ENCODE measurements around the gene PTPRC.

Gene PTPRC

DNA sequence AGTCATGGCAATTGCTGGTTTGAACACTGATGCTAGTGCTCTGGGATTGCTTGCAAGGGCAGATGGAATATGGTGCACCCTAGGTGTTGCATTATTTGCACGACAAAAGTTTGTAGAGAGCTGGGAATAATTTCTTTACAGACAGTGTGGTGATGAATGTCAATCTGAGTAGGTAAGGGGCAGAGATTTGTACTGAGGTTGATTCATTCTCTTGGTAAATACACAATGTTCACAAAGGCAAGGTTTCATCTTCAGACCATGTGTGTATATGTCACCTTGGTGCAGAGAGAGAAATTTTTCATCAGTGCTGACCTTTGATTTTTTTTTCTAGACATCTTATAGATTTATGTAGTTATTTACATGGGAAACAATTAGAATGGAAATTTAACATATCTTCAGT, 5.0 kb downstream of the PTPRC start:
- DNase-seq (ENCODE audit: low spot score) = no peak

GRCh38 chr1:198647055-198647454, 8.2 kb downstream of the PTPRC start:
- no peak for DNase-seq (ENCODE audit: low spot score)

- DNase-seq (ENCODE audit: low spot score) = no peak
Observed at GRCh38 chr1:198648592-198648991, 9.8 kb downstream of the PTPRC start.

DNA sequence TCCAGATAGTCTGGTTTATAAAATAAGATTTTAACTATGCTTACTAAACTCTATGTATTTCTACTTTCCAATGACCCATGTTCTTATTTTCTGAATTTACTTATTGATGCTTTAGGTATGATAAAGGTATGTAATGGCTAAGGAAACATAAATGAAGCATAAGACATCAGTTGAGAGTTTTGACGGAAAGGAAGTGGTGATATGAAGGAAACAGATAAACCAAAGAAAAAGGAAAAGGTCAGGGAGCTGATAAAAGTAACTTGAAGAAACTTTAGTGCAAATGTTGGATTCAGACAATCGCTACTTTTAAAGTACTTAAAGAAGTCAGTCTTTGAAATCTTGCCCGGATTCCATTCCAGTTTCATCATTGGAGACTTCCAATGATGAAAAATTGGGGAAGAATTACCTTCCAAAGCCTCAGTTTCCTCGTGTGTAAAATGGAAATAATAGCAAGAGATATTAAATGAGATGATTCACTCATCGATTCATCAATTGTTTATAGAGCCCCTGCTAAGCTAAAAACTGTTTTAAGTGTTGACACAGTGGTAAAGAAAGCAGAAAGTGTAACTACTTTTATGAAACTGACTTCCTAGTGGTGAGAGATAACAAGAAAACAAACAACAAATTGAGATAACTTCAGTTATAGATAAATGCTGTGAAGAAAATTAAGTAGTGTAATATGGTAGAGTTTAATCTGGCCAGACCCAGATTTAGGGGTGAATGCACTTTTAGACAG, 10.6 kb downstream of the PTPRC start:
- no peak for DNase-seq (ENCODE audit: low spot score)

DNA sequence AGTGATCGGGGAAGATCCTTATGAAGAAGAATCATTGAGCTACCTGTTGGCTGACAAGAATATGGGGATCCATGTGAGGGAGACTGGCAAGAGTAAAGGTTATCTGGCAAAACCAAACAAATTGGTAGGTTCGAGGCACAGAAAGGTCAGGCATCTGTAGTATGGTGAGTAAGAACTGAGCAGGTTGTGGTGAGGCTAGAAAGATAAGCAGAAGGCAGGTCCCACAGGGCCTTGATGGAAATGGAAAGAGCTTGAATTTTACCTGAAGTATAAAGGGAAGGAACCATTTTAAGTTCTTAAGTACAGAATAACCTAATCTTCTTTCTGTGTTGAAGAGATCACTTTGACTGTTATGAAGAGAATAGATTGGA, 11.1 kb downstream of the PTPRC start:
- no peak for DNase-seq (ENCODE audit: low spot score)

DNA sequence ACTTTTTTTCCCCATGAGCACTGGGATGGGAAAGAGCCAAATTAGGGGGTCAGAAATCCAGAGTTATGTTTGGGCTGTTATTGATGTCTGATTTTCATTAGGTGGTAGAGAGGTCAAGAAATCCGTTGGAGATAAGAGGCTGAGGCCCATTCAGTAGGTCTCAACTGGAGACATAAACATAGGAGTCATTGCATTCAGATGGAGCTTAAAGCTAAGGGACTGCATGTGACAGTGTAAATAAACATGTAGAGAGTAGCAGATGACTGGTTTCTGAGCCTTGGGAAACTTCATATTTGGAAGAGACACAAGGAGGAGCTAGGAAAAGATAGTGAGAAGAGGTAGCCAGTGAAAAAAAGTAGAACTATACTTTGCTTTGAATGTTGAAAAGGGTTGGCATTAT, 11.7 kb downstream of the PTPRC start:
- DNase-seq (ENCODE audit: low spot score) = peak; percentile 40

- DNase-seq (ENCODE audit: low spot score) = peak; percentile 78
Observed at GRCh38 chr1:198651650-198652400, 13.0 kb downstream of the PTPRC start.

DNA sequence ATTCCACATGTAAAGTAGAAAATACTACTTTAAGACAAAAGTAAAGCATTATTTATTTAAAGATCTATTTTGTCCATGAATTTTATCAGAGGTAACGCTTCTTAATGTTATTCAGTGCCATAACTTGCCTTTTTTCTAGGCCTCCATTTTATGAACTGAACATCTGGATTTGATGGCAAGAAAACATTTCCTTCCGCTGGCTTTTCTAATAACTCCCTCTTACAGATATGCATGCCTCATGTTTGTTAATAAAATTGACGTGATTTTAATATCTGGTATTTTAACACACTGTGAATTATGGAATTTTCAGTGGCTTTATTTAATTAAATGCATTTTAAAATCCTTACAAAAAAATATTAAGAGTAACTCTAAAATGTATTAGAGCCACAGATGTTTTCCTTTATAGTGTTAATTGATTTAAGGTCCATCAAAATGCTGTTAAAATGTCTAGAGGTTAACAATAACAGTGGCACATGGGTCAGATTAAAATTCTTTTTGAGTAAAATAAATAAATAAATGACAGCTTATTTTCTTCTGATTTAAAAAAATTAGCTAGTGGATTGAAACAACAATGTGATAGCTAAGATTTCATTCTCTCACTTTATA, 15.1 kb downstream of the PTPRC start:
- DNase-seq (ENCODE audit: low spot score) = no peak

- DNase-seq (ENCODE audit: low spot score) = peak; percentile 47
Observed at GRCh38 chr1:198655459-198656121, 16.8 kb downstream of the PTPRC start.

DNA sequence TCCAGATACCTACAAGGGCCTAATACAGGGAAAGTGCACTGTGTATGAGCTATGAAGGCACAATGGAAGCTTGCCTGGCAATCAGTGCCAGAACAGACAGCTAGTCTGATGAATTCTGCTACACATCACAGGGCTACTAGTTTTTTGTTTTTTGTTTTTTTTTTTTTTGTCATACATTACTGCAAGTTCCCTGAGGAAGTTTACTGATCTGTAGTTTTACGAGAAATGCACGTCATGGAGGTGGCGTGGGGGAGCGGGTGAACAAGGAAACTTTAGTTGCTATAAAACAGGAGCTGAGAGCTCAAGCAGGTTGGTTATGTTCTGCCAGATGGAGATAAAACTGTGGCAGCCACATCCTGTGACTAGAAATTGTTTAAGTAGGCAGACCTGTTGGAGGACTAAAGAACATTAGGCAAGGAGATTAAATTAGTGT, 17.7 kb downstream of the PTPRC start:
- peak; percentile 77 for DNase-seq (ENCODE audit: low spot score)

DNA sequence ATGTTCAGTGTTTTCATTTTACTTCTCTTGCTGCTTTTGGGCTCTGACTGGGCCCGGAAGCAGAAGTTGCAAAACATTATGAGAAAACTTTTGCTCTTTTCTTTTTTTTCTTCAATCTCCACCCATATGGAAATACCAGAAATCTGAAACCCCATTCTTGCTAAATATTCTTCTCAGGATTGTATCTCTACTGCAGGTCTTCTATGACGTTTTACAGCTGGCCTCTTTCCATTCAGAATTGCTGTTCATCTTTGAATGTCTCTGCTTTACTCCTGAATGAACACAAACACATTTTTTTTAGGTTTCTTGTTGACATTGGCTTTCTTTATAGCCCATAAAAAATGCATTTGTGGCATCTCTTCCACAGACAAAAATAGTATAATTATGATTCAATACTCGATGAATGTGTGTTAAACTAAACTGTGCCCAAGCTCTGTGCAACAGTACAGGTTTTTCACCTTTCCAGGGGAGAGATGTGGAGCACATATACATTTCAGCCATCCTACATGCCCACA, 18.8 kb downstream of the PTPRC start:
- DNase-seq (ENCODE audit: low spot score) = peak; percentile 73

- no peak for DNase-seq (ENCODE audit: low spot score)
Observed at GRCh38 chr1:198660341-198661261, 21.8 kb downstream of the PTPRC start.

DNA sequence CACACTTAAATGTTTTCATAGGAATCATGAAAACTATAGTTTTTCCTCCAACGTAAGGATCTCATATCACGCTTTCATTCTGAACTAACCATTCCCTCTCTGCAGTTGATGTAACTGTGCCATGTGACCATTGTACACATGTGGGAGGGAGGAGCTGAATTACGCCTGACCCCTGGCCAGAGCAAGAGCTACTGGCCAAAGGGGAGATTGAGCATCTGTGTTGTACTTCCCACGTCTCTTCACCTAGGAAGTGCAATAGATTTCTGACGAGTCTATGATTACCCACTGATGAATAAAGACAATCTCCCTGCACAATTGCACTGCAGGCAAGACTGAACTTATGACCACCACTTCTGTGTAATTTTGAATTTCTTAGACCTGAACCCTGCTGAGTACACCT, 24.0 kb downstream of the PTPRC start:
- no peak for DNase-seq (ENCODE audit: low spot score)

DNA sequence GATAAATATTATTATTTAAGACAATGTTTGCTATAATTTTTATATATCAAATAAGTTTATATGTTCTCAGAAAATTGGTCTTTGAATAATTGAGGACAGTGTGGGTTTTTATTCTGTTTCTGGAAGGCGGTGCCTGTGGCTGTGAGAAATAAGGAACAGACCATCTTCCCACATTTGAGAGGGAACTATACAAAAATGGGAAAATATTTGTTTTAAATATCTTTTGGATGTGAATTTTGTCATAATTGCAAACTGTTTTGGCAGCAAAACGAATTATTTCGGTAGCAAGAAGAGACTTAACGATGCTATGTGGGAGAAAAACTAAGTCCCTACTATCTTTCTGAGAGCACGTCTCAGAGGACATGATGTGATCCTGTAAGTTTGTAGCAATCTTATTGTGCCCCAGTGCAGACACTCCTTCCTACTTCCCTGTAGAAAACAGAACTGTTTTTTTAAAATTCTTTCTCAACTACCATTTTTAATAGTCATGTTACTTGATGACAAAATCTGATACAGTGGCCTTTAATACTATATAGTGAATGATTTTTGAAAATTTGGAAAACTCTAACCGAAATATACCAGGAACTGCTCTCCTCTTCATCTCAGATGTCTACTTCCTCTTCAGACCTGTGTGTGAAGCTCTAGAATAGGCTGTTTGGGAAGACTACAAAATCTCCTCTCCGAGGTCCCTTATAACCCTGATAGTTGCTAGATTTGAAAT, 25.4 kb downstream of the PTPRC start:
- peak; percentile 43 for DNase-seq (ENCODE audit: low spot score)

DNA sequence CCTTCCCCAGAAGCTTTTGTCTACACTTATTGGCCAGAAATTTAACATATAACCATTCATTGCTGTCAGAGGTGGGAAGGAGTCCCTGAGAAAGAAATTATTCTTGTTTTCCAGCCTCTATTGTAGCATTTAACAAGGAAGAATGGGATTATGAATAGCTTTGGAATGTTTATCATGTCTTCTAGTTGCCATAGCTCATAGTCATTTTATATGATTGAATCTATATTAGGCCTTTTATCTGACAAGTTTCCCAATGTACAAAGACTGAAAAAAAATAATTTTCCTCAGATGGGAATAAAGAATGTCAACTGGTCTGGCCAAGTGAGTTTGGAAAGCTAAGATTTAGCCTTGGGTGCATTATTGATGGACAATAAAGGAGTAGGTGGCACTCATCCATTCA, 28.3 kb downstream of the PTPRC start:
- DNase-seq (ENCODE audit: low spot score) = no peak

- no peak for DNase-seq (ENCODE audit: low spot score)
Observed at GRCh38 chr1:198667807-198668206, 29.0 kb downstream of the PTPRC start.

DNA sequence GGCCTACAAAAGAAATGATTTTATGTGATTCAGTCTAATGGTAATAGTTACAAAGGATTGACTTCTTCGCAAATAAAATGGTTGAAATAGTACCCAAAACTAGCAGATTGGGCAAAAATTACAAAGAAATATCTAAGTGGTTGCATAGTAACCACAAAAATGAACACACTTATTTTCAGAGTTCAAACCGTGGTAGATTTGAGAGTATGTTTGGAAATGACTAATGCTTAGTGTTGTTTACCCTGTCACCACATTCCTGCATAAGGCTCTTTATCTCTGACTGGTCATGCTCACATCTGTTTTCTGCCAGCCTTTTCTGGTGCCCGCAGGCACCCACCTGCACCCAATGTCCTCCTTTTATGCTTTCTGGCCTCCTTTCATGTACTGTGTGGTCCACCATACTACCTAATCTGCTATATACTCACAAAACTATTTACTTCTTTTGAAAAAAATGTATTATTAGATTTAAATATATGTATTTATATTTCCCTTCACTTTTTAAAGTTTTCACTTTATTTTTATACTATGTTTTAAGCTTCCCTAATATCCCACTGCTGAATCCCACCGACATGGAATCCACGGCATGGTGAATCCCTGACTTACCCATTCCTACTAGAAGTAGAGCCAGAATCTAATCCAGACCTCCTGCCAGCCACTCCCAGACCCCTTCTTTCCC, 30.3 kb downstream of the PTPRC start:
- DNase-seq (ENCODE audit: low spot score) = peak; percentile 53

- no peak for DNase-seq (ENCODE audit: low spot score)
Observed at GRCh38 chr1:198669771-198670170, 30.9 kb downstream of the PTPRC start.

GRCh38 chr1:198671136-198671535, 32.3 kb downstream of the PTPRC start:
- peak; percentile 57 for DNase-seq (ENCODE audit: low spot score)

GRCh38 chr1:198672124-198672523, 33.3 kb downstream of the PTPRC start:
- no peak for DNase-seq (ENCODE audit: low spot score)
